Heart right ventricle (tissue), 16 donors: ENCODE results near the gene ENDOD1. TPM values are rescaled to one million over a fixed set of nuclear protein-coding genes. Genes with fewer than 3 reads are reported as not detected.

Source experiments
- ATAC-seq, 8 donors: fragments of 200-7000 bp; cut with Tn5 transposase; one replicate each; pipeline ENCODE4 v1.9.1; 2020; ENCODE audit warnings: mild to moderate bottlenecking in 8 of 8, moderate library complexity in 8 of 8, moderate number of reproducible peaks in 1 of 8
- DNase-seq, 2 donors: peaks; one replicate each; pipeline ENCODE4 v3.0.0-alpha.2; 2020
- H3K27ac ChIP-seq, 10 donors: fragments of 200-600 bp; sonication (generic) in 2 of 10; one replicate each; pipeline versions ENCODE4 v1.5.0 to v1.8.0; 2020 to 2022; ENCODE audit warnings: mild to moderate bottlenecking in 3 of 10
- H3K27me3 ChIP-seq, 7 donors: fragments of 200-600 bp; one replicate each; pipeline ENCODE4 v1.8.0; 2021 to 2022; ENCODE audit warnings: mild to moderate bottlenecking in 2 of 7
- H3K36me3 ChIP-seq, 9 donors: fragments of 200-600 bp; sonication (generic) in 1 of 9; one replicate each; pipeline versions ENCODE4 v1.5.0 to v1.8.0; 2020 to 2022; ENCODE audit warnings: mild to moderate bottlenecking in 2 of 9
- H3K4me1 ChIP-seq, 9 donors: fragments of 200-600 bp; sonication (generic) in 1 of 9; one replicate each; pipeline versions ENCODE4 v1.5.0 to v1.8.0; 2020 to 2022; ENCODE audit warnings: mild to moderate bottlenecking in 4 of 9
- H3K4me3 ChIP-seq, 10 donors: fragments of 200-600 bp; sonication (generic) in 2 of 10; one replicate each; pipeline versions ENCODE4 v1.5.0 to v1.8.0; 2020 to 2022; ENCODE audit warnings: mild to moderate bottlenecking in 7 of 10, moderate library complexity in 2 of 10
- H3K9me3 ChIP-seq, 11 donors: fragments of 200-600 bp in 10 of 11; sonication (generic) in 2 of 11; one replicate each; pipeline versions ENCODE4 v1.5.0 to v1.8.0; 2013 to 2022; ENCODE audit warnings: mild to moderate bottlenecking in 2 of 11, control low read depth in 1 of 11, moderate library complexity in 1 of 11
- WGBS, 2 donors: extraction: QIAGEN DNeasy Blood & Tissue Kit; methylation state at CpG; one replicate each; pipeline ENCODE4 v1.1.7; 2013; ENCODE audit warnings: inconsistent platforms in 1 of 2; 5-methylcytosine and 5-hydroxymethylcytosine counted together
- intact Hi-C, 10 donors: fragments of 100-400 bp; cut with DNase I; formaldehyde crosslinking; loops; one replicate each; pipeline versions ENCODE4 v1.11.1 to v1.14.2; 2022
- long read RNA-seq, 3 donors: library from polyadenylated mRNA; unstranded; transcript quantifications; one replicate each; pipeline ENCODE4 v2.0.0, GENCODE V29; 2020 to 2021
- polyA plus RNA-seq, 2 donors: library from polyadenylated mRNA; stranded (reverse); fragments of 200-250 nt; gene quantifications; one replicate each; pipeline ENCODE4 v1.2.3, GENCODE V29; 2013
- total RNA-seq, 10 donors: library from RNA; stranded (reverse); fragmentation: NEBNext Ultra II Directional in 3 of 10; extraction: Animal tissue kit (Norgen Biotek cat#: 25700) in 3 of 10; gene quantifications; one replicate each; pipeline versions ENCODE4 v1.2.1 to v1.2.4, GENCODE V29; 2021 to 2023
- TF ChIP-seq, protein P1 (sequence below), 9 donors: fragments of 200-600 bp; sonication (generic) in 2 of 9; IDR thresholded peaks; one replicate each; pipeline versions ENCODE4 v1.5.0 to v1.8.0; 2021 to 2022; ENCODE audit warnings: antibody characterized with exemption in 9 of 9, mild to moderate bottlenecking in 5 of 9, moderate library complexity in 1 of 9
- donor health status: Arrhythmogenic right ventricular cardiomyopathy.
- donor health status: ischemic (EF 13 %, LVEDD 7.1; RV severe dilation, severe dysfunction).
- donor health status: healthy with polysubstance abuse.
- donor health status: DM: no; HTN: yes; CAD: no.
- donor health status: DM: no; HTN: no; CAD: no.
- donor health status: ischemic (EF 25% LVEDD 6.9; RV normal size, moderate dysfunction).
- donor health status: ischemic (EF 25% LVEDD 5.7; RV mildly dilated, moderate dysfunction).
- donor health status: healthy.
- donor health status: DM: yes; HTN: yes; CAD: no.
- donor health status: Ischemic cardiomyopathy.
- donor health status: ischemic (EF 35%, LVEDD 5.7; RV mildly dilated, moderate dysfunction).
- donor health status: nonischemic (EF 11% LVEDD 7.7; RV severe dilation, severe dysfunction).
- donor health status: DM: yes; HTN: yes; CAD: no.
- donor health status: PGD.
- donor health status: ischemic (EF 29% LVEDD 5.4; RV normal size, mild dysfunction).
- donor health status: nonischemic (EF 23%, LVEDD 6.1; RV moderate dilation, normal function).

The ENDOD1 gene, protein sequence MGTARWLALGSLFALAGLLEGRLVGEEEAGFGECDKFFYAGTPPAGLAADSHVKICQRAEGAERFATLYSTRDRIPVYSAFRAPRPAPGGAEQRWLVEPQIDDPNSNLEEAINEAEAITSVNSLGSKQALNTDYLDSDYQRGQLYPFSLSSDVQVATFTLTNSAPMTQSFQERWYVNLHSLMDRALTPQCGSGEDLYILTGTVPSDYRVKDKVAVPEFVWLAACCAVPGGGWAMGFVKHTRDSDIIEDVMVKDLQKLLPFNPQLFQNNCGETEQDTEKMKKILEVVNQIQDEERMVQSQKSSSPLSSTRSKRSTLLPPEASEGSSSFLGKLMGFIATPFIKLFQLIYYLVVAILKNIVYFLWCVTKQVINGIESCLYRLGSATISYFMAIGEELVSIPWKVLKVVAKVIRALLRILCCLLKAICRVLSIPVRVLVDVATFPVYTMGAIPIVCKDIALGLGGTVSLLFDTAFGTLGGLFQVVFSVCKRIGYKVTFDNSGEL
- 10 to 100 TPM in 7 of 10 donors, 1 to 10 TPM in 3; 7.4 to 15.0 (median 12.3) TPM for total RNA-seq
- polyA plus RNA-seq = 1 to 10 TPM; 3.7 to 9.9 TPM
- long read RNA-seq, donor 1, full-length matches to known transcripts = 22 of 27 reads
- long read RNA-seq, donor 1, partial matches to known transcripts = 5 of 27 reads
- long read RNA-seq, donor 1, other reads (novel, unspliced or antisense) = 0 of 27 reads
- long read RNA-seq, donor 2, full-length matches to known transcripts = 24 of 25 reads
- long read RNA-seq, donor 2, partial matches to known transcripts = 1 of 25 reads
- long read RNA-seq, donor 2, other reads (novel, unspliced or antisense) = 0 of 25 reads
- long read RNA-seq, donor 3, full-length matches to known transcripts = 47 of 56 reads
- long read RNA-seq, donor 3, partial matches to known transcripts = 7 of 56 reads
- long read RNA-seq, donor 3, other reads (novel, unspliced or antisense) = 2 of 56 reads

GRCh38 chr11:95089620-95090542, at the start of gene ENDOD1:
ENDOD1 (plus strand) TSS chr11:95089846; CDS start chr11:95089928, 82 bp downstream.
- Histone ChIP-seq H3K4me1 (peaks cover 0 to 45% (median 22%) of the 10 kb centered on the region in 9 donors), H3K27me3 (peaks cover 0 to 5% (median 0%) of the 10 kb centered on the region in 7 donors), H3K27ac (peak within 1 kb of the TSS; percentile 74 to 97 (median 94)), H3K9me3 (no peaks in the 10 kb centered on the region), H3K36me3 (peaks cover 0 to 4% (median 0%) of the 10 kb centered on the region in 9 donors), H3K4me3 (peak within 1 kb of the TSS; percentile 81 to 97 (median 95))
- DNase-seq (peak; percentile 80 to 88), ATAC-seq (peak; percentile 95 to 99 (median 98))
- TF ChIP-seq, protein P1, sequence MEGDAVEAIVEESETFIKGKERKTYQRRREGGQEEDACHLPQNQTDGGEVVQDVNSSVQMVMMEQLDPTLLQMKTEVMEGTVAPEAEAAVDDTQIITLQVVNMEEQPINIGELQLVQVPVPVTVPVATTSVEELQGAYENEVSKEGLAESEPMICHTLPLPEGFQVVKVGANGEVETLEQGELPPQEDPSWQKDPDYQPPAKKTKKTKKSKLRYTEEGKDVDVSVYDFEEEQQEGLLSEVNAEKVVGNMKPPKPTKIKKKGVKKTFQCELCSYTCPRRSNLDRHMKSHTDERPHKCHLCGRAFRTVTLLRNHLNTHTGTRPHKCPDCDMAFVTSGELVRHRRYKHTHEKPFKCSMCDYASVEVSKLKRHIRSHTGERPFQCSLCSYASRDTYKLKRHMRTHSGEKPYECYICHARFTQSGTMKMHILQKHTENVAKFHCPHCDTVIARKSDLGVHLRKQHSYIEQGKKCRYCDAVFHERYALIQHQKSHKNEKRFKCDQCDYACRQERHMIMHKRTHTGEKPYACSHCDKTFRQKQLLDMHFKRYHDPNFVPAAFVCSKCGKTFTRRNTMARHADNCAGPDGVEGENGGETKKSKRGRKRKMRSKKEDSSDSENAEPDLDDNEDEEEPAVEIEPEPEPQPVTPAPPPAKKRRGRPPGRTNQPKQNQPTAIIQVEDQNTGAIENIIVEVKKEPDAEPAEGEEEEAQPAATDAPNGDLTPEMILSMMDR (IDR thresholded peaks at IDR 0.05) = peak in 2 of 9 donors; percentile 22 to 25
- WGBS, 2 donors = 0% methylated on average over 97 to 106 of the region's 106 CpGs
- intact Hi-C loops = loop anchor here in 4 of 10 donors (2.0 to 10.0 kb wide), 3 partner anchors 17 to 55 kb away; no protein-coding TSS in a partner anchor

- Histone ChIP-seq H3K4me3 (no peak overlapping the region), H3K36me3 (no peaks in the 10 kb centered on the region), H3K27ac (no peak overlapping the region), H3K4me1 (peaks cover 0 to 2% (median 0%) of the 10 kb centered on the region in 9 donors), H3K9me3 (no peaks in the 10 kb centered on the region), H3K27me3 (peaks cover 0 to 41% (median 36%) of the 10 kb centered on the region in 7 donors)
- TF ChIP-seq, protein P1 (IDR thresholded peaks at IDR 0.05) = no peak
- intact Hi-C loops = no loop called here
- ATAC-seq = no peak
- DNase-seq = no peak
- WGBS, 2 donors = 96 to 100% methylated on average over 1 of the region's 1 CpG
Measured at GRCh38 chr11:95042239-95042638, 47.4 kb upstream of the ENDOD1 start.

DNA sequence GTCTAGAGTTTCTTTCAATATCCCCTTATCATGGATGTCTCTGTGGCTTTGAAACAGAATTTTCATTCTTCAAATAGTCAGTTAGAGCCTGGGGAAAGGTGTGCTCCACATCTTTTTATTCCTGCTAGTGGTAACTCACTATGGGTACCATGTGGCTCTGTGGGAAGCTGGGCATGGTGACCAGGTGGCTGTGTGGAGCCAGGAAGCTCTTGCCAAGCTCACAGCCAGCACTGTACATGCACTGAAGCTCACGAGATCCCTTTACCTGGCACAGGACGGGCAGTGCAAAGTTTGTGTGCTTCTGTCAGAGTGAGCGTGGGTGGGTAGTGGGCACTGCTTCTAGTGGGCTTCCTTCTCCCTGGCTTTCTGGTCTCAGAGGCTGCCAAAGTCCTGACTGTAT, 46.7 kb upstream of the ENDOD1 start:
- no peak overlapping the region for H3K4me3 ChIP-seq
- no peaks in the 10 kb centered on the region for H3K4me1 ChIP-seq
- intact Hi-C loops = no loop called here
- TF ChIP-seq, protein P1 (IDR thresholded peaks at IDR 0.05) = no peak
- peaks cover 0 to 34% (median 30%) of the 10 kb centered on the region in 7 donors for H3K27me3 ChIP-seq
- H3K27ac ChIP-seq = no peak overlapping the region
- WGBS, 2 donors = 83 to 86% methylated on average over 3 of the region's 3 CpGs
- no peaks in the 10 kb centered on the region for H3K36me3 ChIP-seq
- H3K9me3 ChIP-seq = no peaks in the 10 kb centered on the region
- ATAC-seq = no peak
- no peak for DNase-seq
